Measurements from ENCODE around the gene NEAT1. TPM values are rescaled to one million over a fixed set of nuclear protein-coding genes. Genes with fewer than 3 reads are reported as not detected.
"Not testable (repeated sequence)": the region's sequence is repeated elsewhere in the genome, so short reads cannot be mapped to it uniquely, and the experiment has no call there.

NEAT1 gene
- polyA plus RNA-seq, 3 donors: 117 to 471 (median 268) TPM

GRCh38 chr11:65437436-65438227 is 15.0 kb downstream of the NEAT1 start:
- DNase-seq (ENCODE audit: extremely low read depth in 1 of 11, low read depth in 9 of 11, low spot score in 4 of 11): no peak

GRCh38 chr11:65438257-65439151 is 15.9 kb downstream of the NEAT1 start:
- DNase-seq (ENCODE audit: extremely low read depth in 1 of 11, low read depth in 9 of 11, low spot score in 4 of 11): no peak

- no peak for DNase-seq (ENCODE audit: extremely low read depth in 1 of 11, low read depth in 9 of 11, low spot score in 4 of 11)
Measured at GRCh38 chr11:65439331-65440181, 17.0 kb downstream of the NEAT1 start.

GRCh38 chr11:65440831-65441499 is 18.4 kb downstream of the NEAT1 start:
- DNase-seq (ENCODE audit: extremely low read depth in 1 of 11, low read depth in 9 of 11, low spot score in 4 of 11): no peak

GRCh38 chr11:65442842-65443331 is 20.3 kb downstream of the NEAT1 start:
- no peak for DNase-seq (ENCODE audit: extremely low read depth in 1 of 11, low read depth in 9 of 11, low spot score in 4 of 11)

- DNase-seq (ENCODE audit: extremely low read depth in 1 of 11, low read depth in 9 of 11, low spot score in 4 of 11): no peak
Measured at GRCh38 chr11:65444314-65445051, 21.9 kb downstream of the NEAT1 start.

- no peak for DNase-seq (ENCODE audit: extremely low read depth in 1 of 11, low read depth in 9 of 11, low spot score in 4 of 11)
Measured at GRCh38 chr11:65445101-65445603, 22.6 kb downstream of the NEAT1 start.

- DNase-seq (ENCODE audit: extremely low read depth in 1 of 11, low read depth in 9 of 11, low spot score in 4 of 11): no peak
Measured at GRCh38 chr11:65445604-65446445, 23.2 kb downstream of the NEAT1 start.

- DNase-seq (ENCODE audit: extremely low read depth in 1 of 11, low read depth in 9 of 11, low spot score in 4 of 11): no peak
Measured at GRCh38 chr11:65446446-65447277, 24.1 kb downstream of the NEAT1 start.

- DNase-seq (ENCODE audit: extremely low read depth in 1 of 11, low read depth in 9 of 11, low spot score in 4 of 11): no peak
Measured at GRCh38 chr11:65448074-65448417, 25.4 kb downstream of the NEAT1 start.

- no peak for DNase-seq (ENCODE audit: extremely low read depth in 1 of 11, low read depth in 9 of 11, low spot score in 4 of 11)
Measured at GRCh38 chr11:65448418-65449105, 26.0 kb downstream of the NEAT1 start.

- not testable (repeated sequence) for DNase-seq (ENCODE audit: extremely low read depth in 1 of 11, low read depth in 9 of 11, low spot score in 4 of 11)
Measured at GRCh38 chr11:65451301-65451700, 28.7 kb downstream of the NEAT1 start.

- not testable (repeated sequence) for DNase-seq (ENCODE audit: extremely low read depth in 1 of 11, low read depth in 9 of 11, low spot score in 4 of 11)
Measured at GRCh38 chr11:65452259-65452658, 29.7 kb downstream of the NEAT1 start.

- DNase-seq (ENCODE audit: extremely low read depth in 1 of 11, low read depth in 9 of 11, low spot score in 4 of 11): no peak
Measured at GRCh38 chr11:65452806-65453490, 30.4 kb downstream of the NEAT1 start.

- DNase-seq (ENCODE audit: extremely low read depth in 1 of 11, low read depth in 9 of 11, low spot score in 4 of 11): no peak
Measured at GRCh38 chr11:65454311-65454695, 31.7 kb downstream of the NEAT1 start.

Measured in renal cortex interstitium (tissue), 11 donors.